Neural crest cell (in vitro differentiated cells): ENCODE measurements around the gene SYT17. TPM values are rescaled to one million over a fixed set of nuclear protein-coding genes. Genes with fewer than 3 reads are reported as not detected.

Source experiments
- DNase-seq: peaks from one replicate; pipeline ENCODE4 v3.0.0; 2021; ENCODE audit warnings: low read depth, mixed read lengths, low spot score
- H3K27ac Mint-ChIP-seq: one replicate; pipeline ENCODE4 v1.8.0; 2021; ENCODE audit warnings: mild to moderate bottlenecking, mixed read lengths; ENCODE audit not compliant: unreplicated experiment
- H3K27me3 Mint-ChIP-seq: 2 replicates; pipeline ENCODE4 v1.8.0; 2021; ENCODE audit warnings: low read depth, mild to moderate bottlenecking, mixed read lengths
- H3K36me3 Mint-ChIP-seq: 2 replicates; pipeline ENCODE4 v1.8.0; 2021; ENCODE audit warnings: low read depth, mild to moderate bottlenecking, mixed read lengths
- H3K4me1 Mint-ChIP-seq: 2 replicates; pipeline ENCODE4 v1.8.0; 2021; ENCODE audit warnings: mixed read lengths
- H3K4me3 Mint-ChIP-seq: one replicate; pipeline ENCODE4 v1.8.0; 2021; ENCODE audit warnings: mild to moderate bottlenecking, mixed read lengths
- H3K9me3 Mint-ChIP-seq: 2 replicates; pipeline ENCODE4 v1.8.0; 2021; ENCODE audit warnings: mixed read lengths
- CTCF ChIP-seq: fragments of 200-600 bp; sonication (generic); conservative IDR thresholded peaks from 2 replicates; pipeline ENCODE4 v1.5.0; 2021; ENCODE audit warnings: antibody characterized with exemption, mild to moderate bottlenecking
- total RNA-seq: library from RNA; stranded (reverse); gene quantifications from 2 replicates; pipeline ENCODE4 v1.2.1, GENCODE V29; 2021

Gene SYT17
- total RNA-seq, 1 donor from 2014 or later, result 3.1 TPM

GRCh38 chr16:19286827-19287226 lies 118.8 kb downstream of the SYT17 start:
- Mint-ChIP-seq H3K4me3 (no peak overlapping the region), H3K27me3 (no peaks in the 10 kb centered on the region), H3K36me3 (no peaks in the 10 kb centered on the region), H3K27ac (no peak overlapping the region), H3K4me1 (peaks cover 47% of the 10 kb centered on the region), H3K9me3 (no peaks in the 10 kb centered on the region)
- no peak for DNase-seq
- no peak for TF ChIP-seq CTCF

- H3K27me3 Mint-ChIP-seq, result no peaks in the 10 kb centered on the region
- no peak overlapping the region for H3K27ac Mint-ChIP-seq
- no peak for TF ChIP-seq CTCF
- no peak overlapping the region for H3K4me3 Mint-ChIP-seq
- H3K36me3 Mint-ChIP-seq, result no peaks in the 10 kb centered on the region
- no peaks in the 10 kb centered on the region for H3K9me3 Mint-ChIP-seq
- peaks cover 50% of the 10 kb centered on the region for H3K4me1 Mint-ChIP-seq
- DNase-seq, result no peak
These were observed 119.2 kb downstream of the SYT17 start for GRCh38 chr16:19287241-19287640.

GRCh38 chr16:19288872-19289799 lies 121.1 kb downstream of the SYT17 start:
- no peaks in the 10 kb centered on the region for H3K36me3 Mint-ChIP-seq
- no peak overlapping the region for H3K27ac Mint-ChIP-seq
- DNase-seq, result no peak
- peaks cover 60% of the 10 kb centered on the region for H3K4me1 Mint-ChIP-seq
- H3K9me3 Mint-ChIP-seq, result no peaks in the 10 kb centered on the region
- H3K4me3 Mint-ChIP-seq, result peak overlapping the region; percentile 45
- H3K27me3 Mint-ChIP-seq, result no peaks in the 10 kb centered on the region
- TF ChIP-seq CTCF, result no peak

- TF ChIP-seq CTCF, result no peak
- peak overlapping the region; percentile 45 for H3K4me3 Mint-ChIP-seq
- peak overlapping the region; percentile 90 for H3K27ac Mint-ChIP-seq
- H3K36me3 Mint-ChIP-seq, result no peaks in the 10 kb centered on the region
- DNase-seq, result peak; percentile 35
- peaks cover 3% of the 10 kb centered on the region for H3K27me3 Mint-ChIP-seq
- H3K9me3 Mint-ChIP-seq, result no peaks in the 10 kb centered on the region
- H3K4me1 Mint-ChIP-seq, result peaks cover 68% of the 10 kb centered on the region
These were observed 121.9 kb downstream of the SYT17 start for GRCh38 chr16:19289811-19290485.

GRCh38 chr16:19290860-19291259 lies 122.8 kb downstream of the SYT17 start:
- peaks cover 68% of the 10 kb centered on the region for H3K4me1 Mint-ChIP-seq
- DNase-seq, result no peak
- peak overlapping the region; percentile 52 for H3K27ac Mint-ChIP-seq
- H3K9me3 Mint-ChIP-seq, result no peaks in the 10 kb centered on the region
- no peaks in the 10 kb centered on the region for H3K36me3 Mint-ChIP-seq
- H3K4me3 Mint-ChIP-seq, result peak overlapping the region; percentile 18
- no peak for TF ChIP-seq CTCF
- H3K27me3 Mint-ChIP-seq, result peaks cover 3% of the 10 kb centered on the region
